GM19438 (cell line): Measurements from ENCODE around the gene DDX21.
"Not testable (repeated sequence)": the region's sequence is repeated elsewhere in the genome, so short reads cannot be mapped to it uniquely, and the experiment has no call there.

Source experiments
- ATAC-seq: cut with Tn5 transposase; IDR thresholded peaks from one replicate; pipeline ENCODE4 v1.9.1; 2021; ENCODE audit warnings: low read depth; ENCODE audit not compliant: unreplicated experiment

Gene DDX21

GRCh38 chr10:68955832-68956532 is at the start of gene DDX21:
TSS of gene DDX21 (plus strand) at chr10:68956170. CDS start at chr10:68956226, 56 bp downstream.
- peak; percentile 86 for ATAC-seq

GRCh38 chr10:68924593-68924992 is 31.4 kb upstream of the DDX21 start:
- ATAC-seq: no peak

- no peak for ATAC-seq
These were observed 30.5 kb upstream of the DDX21 start for GRCh38 chr10:68925489-68925888.

- ATAC-seq: not testable (repeated sequence)
These were observed 26.8 kb upstream of the DDX21 start for GRCh38 chr10:68929157-68929556.

GRCh38 chr10:68929888-68930287 is 26.1 kb upstream of the DDX21 start:
- not testable (repeated sequence) for ATAC-seq

- not testable (repeated sequence) for ATAC-seq
These were observed 23.1 kb upstream of the DDX21 start for GRCh38 chr10:68932860-68933259.

- ATAC-seq: no peak
These were observed 21.0 kb upstream of the DDX21 start for GRCh38 chr10:68934994-68935393.

- ATAC-seq: no peak
These were observed 17.9 kb upstream of the DDX21 start for GRCh38 chr10:68938117-68938516.

- no peak for ATAC-seq
These were observed 17.1 kb upstream of the DDX21 start for GRCh38 chr10:68938884-68939283.

- ATAC-seq: not testable (repeated sequence)
These were observed 15.1 kb upstream of the DDX21 start for GRCh38 chr10:68940917-68941316.

- no peak for ATAC-seq
These were observed 5.4 kb upstream of the DDX21 start for GRCh38 chr10:68950598-68950997.

- no peak for ATAC-seq
These were observed 1.1 kb upstream of the DDX21 start for GRCh38 chr10:68954904-68955303.

GRCh38 chr10:68955355-68955831 is 577 bp upstream of the DDX21 start:
- peak; percentile 8 for ATAC-seq

GRCh38 chr10:68957284-68957615 is 1.3 kb downstream of the DDX21 start:
- ATAC-seq: no peak

GRCh38 chr10:68957654-68958053 is 1.7 kb downstream of the DDX21 start:
- ATAC-seq: no peak

GRCh38 chr10:68959695-68960527 is 3.9 kb downstream of the DDX21 start:
- ATAC-seq: no peak

- no peak for ATAC-seq
These were observed 7.2 kb downstream of the DDX21 start for GRCh38 chr10:68963151-68963550.

- ATAC-seq: no peak
These were observed 18.0 kb downstream of the DDX21 start for GRCh38 chr10:68973975-68974374.

- not testable (repeated sequence) for ATAC-seq
These were observed 20.0 kb downstream of the DDX21 start for GRCh38 chr10:68975936-68976473.

- ATAC-seq: not testable (repeated sequence)
These were observed 23.8 kb downstream of the DDX21 start for GRCh38 chr10:68979738-68980137.

GRCh38 chr10:68981074-68981473 is 25.1 kb downstream of the DDX21 start:
- ATAC-seq: no peak
